ENCODE measurements around the gene CCDC142. TPM values are rescaled to one million over a fixed set of nuclear protein-coding genes. Genes with fewer than 3 reads are reported as not detected.

Gene CCDC142
- total RNA-seq, 1 experiment from 2014 or later = 14.0 TPM

DNA sequence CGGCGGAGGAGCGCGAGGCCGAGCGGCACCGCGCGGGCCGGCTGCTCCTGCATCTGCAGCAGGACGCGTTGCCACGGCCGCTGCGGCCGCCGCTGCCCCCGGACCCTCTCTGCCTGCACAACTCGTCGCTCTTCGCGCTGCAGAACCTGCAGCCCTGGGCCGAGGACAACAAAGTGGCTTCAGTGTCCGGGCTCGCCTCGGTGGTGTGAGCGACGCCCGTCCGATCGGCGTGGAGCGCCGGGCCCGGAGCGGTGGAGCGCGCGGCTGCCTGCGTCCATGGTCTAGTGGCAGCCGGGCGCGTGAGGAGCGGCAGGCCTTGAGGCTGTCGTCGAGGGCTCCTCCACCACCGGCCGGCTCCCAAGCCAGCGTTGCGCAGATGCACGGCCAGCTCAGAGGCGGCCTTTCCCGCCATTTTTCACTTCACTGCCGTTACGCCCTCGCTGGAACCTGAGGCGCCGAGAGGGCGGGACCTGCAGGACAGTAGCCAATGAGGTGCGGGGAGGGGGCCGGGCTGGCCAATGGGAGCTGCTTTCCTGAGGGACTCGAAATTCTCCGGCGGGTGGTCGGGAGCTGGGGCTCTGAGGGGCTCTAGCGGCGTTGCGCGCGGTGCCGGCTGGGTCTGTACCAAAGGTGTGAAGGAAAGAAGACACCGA is 33.3 kb upstream of the CCDC142 start (continued):
- TF ChIP-seq E2F5 (CRISPR knock-in tag; IDR thresholded peaks at IDR 0.05) = peak; percentile 83
- peak; percentile 65; the same call in 1 of the 2 replicates for TF ChIP-seq ATF1 (CRISPR knock-in tag; IDR thresholded peaks at IDR 0.05)
- peak; percentile 30; the same call in 1 of the 2 replicates for TF ChIP-seq ZNF138 (CRISPR knock-in tag; conservative IDR thresholded peaks at IDR 0.05)
- TF ChIP-seq ZNF317 (CRISPR knock-in tag; IDR thresholded peaks at IDR 0.05; ENCODE audit: borderline replicate concordance, low read depth) = no peak; the same call in none of the 2 replicates
- TF ChIP-seq, protein P1, sequence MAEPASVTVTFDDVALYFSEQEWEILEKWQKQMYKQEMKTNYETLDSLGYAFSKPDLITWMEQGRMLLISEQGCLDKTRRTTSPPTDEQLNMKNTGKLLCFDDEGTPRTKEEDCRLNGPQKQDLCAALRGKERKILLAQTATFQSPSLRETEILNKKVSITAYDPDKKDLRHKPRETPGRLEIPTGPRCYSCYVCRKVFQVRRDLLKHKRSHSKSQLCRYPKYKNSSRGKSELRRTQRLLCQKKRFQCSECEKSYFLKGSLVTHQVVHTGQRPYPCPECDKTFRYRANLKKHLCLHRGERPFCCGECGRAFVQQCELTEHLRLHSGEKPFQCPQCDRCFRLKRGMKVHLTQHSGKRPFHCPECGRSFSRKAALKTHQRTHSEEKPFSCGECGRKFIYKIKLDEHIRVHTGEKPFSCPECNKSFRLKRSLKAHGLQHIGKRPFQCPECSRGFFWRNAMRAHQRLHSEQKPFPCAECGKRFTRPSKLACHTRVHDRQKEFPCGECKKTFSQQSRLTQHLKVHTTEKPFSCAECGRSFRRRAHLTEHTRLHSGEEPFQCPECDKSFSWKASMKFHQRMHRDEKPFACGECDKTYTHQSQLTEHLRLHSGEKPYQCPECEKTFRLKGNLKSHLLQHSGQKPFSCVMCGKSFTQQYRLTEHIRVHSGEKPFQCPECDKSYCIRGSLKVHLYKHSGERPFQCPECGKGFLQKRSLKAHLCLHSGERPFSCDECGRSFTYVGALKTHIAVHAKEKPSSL (CRISPR knock-in tag; conservative IDR thresholded peaks at IDR 0.05) = no peak
- no peak for TF ChIP-seq IRF2 (CRISPR knock-in tag; IDR thresholded peaks at IDR 0.05; ENCODE audit: borderline replicate concordance, low read depth)
- TF ChIP-seq ESRRA (CRISPR knock-in tag; IDR thresholded peaks at IDR 0.05; ENCODE audit: borderline replicate concordance) = peak; percentile 76; the same call in 1 of the 2 replicates
- peak; percentile 84; the same call in 1 of the 2 replicates for TF ChIP-seq TCF7 (CRISPR knock-in tag; IDR thresholded peaks at IDR 0.05; ENCODE audit: low read depth)
- no peak for TF ChIP-seq GTF2I (CRISPR knock-in tag; conservative IDR thresholded peaks at IDR 0.05)
- TF ChIP-seq, protein P2, sequence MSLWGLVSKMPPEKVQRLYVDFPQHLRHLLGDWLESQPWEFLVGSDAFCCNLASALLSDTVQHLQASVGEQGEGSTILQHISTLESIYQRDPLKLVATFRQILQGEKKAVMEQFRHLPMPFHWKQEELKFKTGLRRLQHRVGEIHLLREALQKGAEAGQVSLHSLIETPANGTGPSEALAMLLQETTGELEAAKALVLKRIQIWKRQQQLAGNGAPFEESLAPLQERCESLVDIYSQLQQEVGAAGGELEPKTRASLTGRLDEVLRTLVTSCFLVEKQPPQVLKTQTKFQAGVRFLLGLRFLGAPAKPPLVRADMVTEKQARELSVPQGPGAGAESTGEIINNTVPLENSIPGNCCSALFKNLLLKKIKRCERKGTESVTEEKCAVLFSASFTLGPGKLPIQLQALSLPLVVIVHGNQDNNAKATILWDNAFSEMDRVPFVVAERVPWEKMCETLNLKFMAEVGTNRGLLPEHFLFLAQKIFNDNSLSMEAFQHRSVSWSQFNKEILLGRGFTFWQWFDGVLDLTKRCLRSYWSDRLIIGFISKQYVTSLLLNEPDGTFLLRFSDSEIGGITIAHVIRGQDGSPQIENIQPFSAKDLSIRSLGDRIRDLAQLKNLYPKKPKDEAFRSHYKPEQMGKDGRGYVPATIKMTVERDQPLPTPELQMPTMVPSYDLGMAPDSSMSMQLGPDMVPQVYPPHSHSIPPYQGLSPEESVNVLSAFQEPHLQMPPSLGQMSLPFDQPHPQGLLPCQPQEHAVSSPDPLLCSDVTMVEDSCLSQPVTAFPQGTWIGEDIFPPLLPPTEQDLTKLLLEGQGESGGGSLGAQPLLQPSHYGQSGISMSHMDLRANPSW (CRISPR knock-in tag; conservative IDR thresholded peaks at IDR 0.05; ENCODE audit: low read depth) = no peak
- 0 out of 2 replicates have a peak, but pooled peaks have one; percentile 76 for TF ChIP-seq ATF2 (CRISPR knock-in tag; IDR thresholded peaks at IDR 0.05; ENCODE audit: borderline replicate concordance, low read depth)
- TF ChIP-seq E2F4 (CRISPR knock-in tag; IDR thresholded peaks at IDR 0.05; ENCODE audit: borderline replicate concordance, low read depth) = peak; percentile 85
- no peak for TF ChIP-seq ZNF416 (CRISPR knock-in tag; IDR thresholded peaks at IDR 0.05)
- peak; percentile 88 for TF ChIP-seq RELA (CRISPR knock-in tag; IDR thresholded peaks at IDR 0.05; ENCODE audit: borderline replicate concordance)
- TF ChIP-seq, protein P3, sequence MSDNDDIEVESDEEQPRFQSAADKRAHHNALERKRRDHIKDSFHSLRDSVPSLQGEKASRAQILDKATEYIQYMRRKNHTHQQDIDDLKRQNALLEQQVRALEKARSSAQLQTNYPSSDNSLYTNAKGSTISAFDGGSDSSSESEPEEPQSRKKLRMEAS (CRISPR knock-in tag; IDR thresholded peaks at IDR 0.05) = peak; percentile 99
- TF ChIP-seq NR2C2 (CRISPR knock-in tag; IDR thresholded peaks at IDR 0.05) = peak; percentile 66; the same call in 1 of the 2 replicates
- TF ChIP-seq, protein P4, sequence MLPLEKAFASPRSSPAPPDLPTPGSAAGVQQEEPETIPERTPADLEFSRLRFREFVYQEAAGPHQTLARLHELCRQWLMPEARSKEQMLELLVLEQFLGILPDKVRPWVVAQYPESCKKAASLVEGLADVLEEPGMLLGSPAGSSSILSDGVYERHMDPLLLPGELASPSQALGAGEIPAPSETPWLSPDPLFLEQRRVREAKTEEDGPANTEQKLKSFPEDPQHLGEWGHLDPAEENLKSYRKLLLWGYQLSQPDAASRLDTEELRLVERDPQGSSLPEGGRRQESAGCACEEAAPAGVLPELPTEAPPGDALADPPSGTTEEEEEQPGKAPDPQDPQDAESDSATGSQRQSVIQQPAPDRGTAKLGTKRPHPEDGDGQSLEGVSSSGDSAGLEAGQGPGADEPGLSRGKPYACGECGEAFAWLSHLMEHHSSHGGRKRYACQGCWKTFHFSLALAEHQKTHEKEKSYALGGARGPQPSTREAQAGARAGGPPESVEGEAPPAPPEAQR (CRISPR knock-in tag; IDR thresholded peaks at IDR 0.05) = no peak
- 0 out of 2 replicates have a peak, but pooled peaks have one; percentile 15 for TF ChIP-seq ZNF512 (CRISPR knock-in tag; IDR thresholded peaks at IDR 0.05; ENCODE audit: borderline replicate concordance)
- TF ChIP-seq ZNF263 (CRISPR knock-in tag; IDR thresholded peaks at IDR 0.05; ENCODE audit: low read depth) = no peak; the same call in 1 of the 2 replicates
- TF ChIP-seq MXD4 (CRISPR knock-in tag; IDR thresholded peaks at IDR 0.05; ENCODE audit: borderline replicate concordance) = no peak
- no peak; the same call in 1 of the 2 replicates for TF ChIP-seq HMGXB4 (CRISPR knock-in tag; IDR thresholded peaks at IDR 0.05)
- TF ChIP-seq MYBL2 (CRISPR knock-in tag; IDR thresholded peaks at IDR 0.05) = peak; percentile 96
